Measurements from ENCODE around the gene PLXNB3.
"Not testable (repeated sequence)": the region's sequence is repeated elsewhere in the genome, so short reads cannot be mapped to it uniquely, and the experiment has no call there.

The PLXNB3 gene

GRCh38 chrX:153746359-153746758 is 17.7 kb upstream of the PLXNB3 start:
- H3K27ac ChIP-seq = no peak overlapping the region
- TF ChIP-seq CTCF (IDR thresholded peaks at IDR 0.05) = no peak
- TF ChIP-seq ZFX (IDR thresholded peaks at IDR 0.05; ENCODE audit: borderline replicate concordance) = no peak

GRCh38 chrX:153746991-153747390 is 17.1 kb upstream of the PLXNB3 start:
- not testable (repeated sequence) for H3K27ac ChIP-seq

- not testable (repeated sequence) for H3K27ac ChIP-seq
Observed at GRCh38 chrX:153749017-153749416, 15.0 kb upstream of the PLXNB3 start.

- no peak for TF ChIP-seq CTCF (IDR thresholded peaks at IDR 0.05)
- TF ChIP-seq ZFX (IDR thresholded peaks at IDR 0.05; ENCODE audit: borderline replicate concordance) = no peak
- H3K27ac ChIP-seq = no peak overlapping the region
Observed at GRCh38 chrX:153750127-153750774, 13.8 kb upstream of the PLXNB3 start.

GRCh38 chrX:153755136-153755535 is 8.9 kb upstream of the PLXNB3 start:
- no peak overlapping the region for H3K27ac ChIP-seq
- TF ChIP-seq ZFX (IDR thresholded peaks at IDR 0.05; ENCODE audit: borderline replicate concordance) (no peak), CTCF (IDR thresholded peaks at IDR 0.05) (no peak)

GRCh38 chrX:153761863-153762262 is 2.2 kb upstream of the PLXNB3 start:
- no peak for TF ChIP-seq CTCF (IDR thresholded peaks at IDR 0.05)
- TF ChIP-seq ZFX (IDR thresholded peaks at IDR 0.05; ENCODE audit: borderline replicate concordance) = no peak

GRCh38 chrX:153762626-153763173 is 1.3 kb upstream of the PLXNB3 start:
- TF ChIP-seq ZFX (IDR thresholded peaks at IDR 0.05; ENCODE audit: borderline replicate concordance) = no peak
- TF ChIP-seq CTCF (IDR thresholded peaks at IDR 0.05) = no peak
- H3K27ac ChIP-seq = no peak overlapping the region

More at GRCh38 chrX:153761863-153762262, 2.2 kb upstream of the PLXNB3 start:
- H3K27ac ChIP-seq = no peak overlapping the region

GRCh38 chrX:153763298-153763932 is 634 bp upstream of the PLXNB3 start:
- H3K27ac ChIP-seq = no peak overlapping the region
- TF ChIP-seq ZFX (IDR thresholded peaks at IDR 0.05; ENCODE audit: borderline replicate concordance) = no peak
- no peak for TF ChIP-seq CTCF (IDR thresholded peaks at IDR 0.05)

All from 22Rv1 (cell line).